Vagina (tissue), 2 donors: ENCODE measurements around the gene NRG2. TPM values are rescaled to one million over a fixed set of nuclear protein-coding genes. Genes with fewer than 3 reads are reported as not detected.

Experiments used
- DNase-seq, 2 donors: peaks; one replicate each; pipeline ENCODE4 v3.0.0-alpha.2; 2017; ENCODE audit errors: extremely low spot score in 2 of 2
- H3K27ac ChIP-seq: fragments of 200-600 bp; sonication (generic); one replicate; pipeline ENCODE4 v1.5.1; 2019
- H3K27me3 ChIP-seq: fragments of 200-600 bp; sonication (generic); one replicate; pipeline ENCODE4 v1.5.1; 2019
- H3K36me3 ChIP-seq, 2 donors: fragments of 200-600 bp; sonication (generic); one replicate each; pipeline ENCODE4 v1.5.1; 2017 to 2019
- H3K4me1 ChIP-seq: fragments of 200-600 bp; sonication (generic); one replicate; pipeline ENCODE4 v1.5.1; 2019
- H3K4me3 ChIP-seq, 2 donors: fragments of 200-600 bp; sonication (generic); 1 replicate in 1 of 2; 2 replicates in 1 of 2; pipeline ENCODE4 v1.5.1; 2016 to 2019
- H3K9me3 ChIP-seq: fragments of 200-600 bp; sonication (generic); one replicate; pipeline ENCODE4 v1.5.1; 2019
- POLR2A ChIP-seq, 2 donors: fragments of 450-650 bp; IDR thresholded peaks; one replicate each; pipeline ENCODE4 v1.6.1; 2017; ENCODE audit warnings: antibody characterized with exemption in 2 of 2, mild to moderate bottlenecking in 2 of 2, moderate library complexity in 2 of 2
- POLR2AphosphoS5 ChIP-seq, 2 donors: sonication (generic); formaldehyde crosslinking; IDR thresholded peaks; one replicate each; pipeline ENCODE4 v1.9.0; 2017; ENCODE audit warnings: antibody characterized with exemption in 2 of 2, mild to moderate bottlenecking in 2 of 2, low read depth in 1 of 2; ENCODE audit not compliant: insufficient read depth in 1 of 2
- intact Hi-C: fragments of 100-400 bp; cut with DNase I; formaldehyde crosslinking; loops from one replicate; pipeline ENCODE4 v1.15.1; 2023
- total RNA-seq: library from RNA; depleted of rRNA; stranded (reverse); fragments of >200 nt; gene quantifications from one replicate; pipeline ENCODE4 v1.2.3, GENCODE V29; 2016
- TF ChIP-seq, protein P1 (sequence below), 3 experiments: fragments of 450-650 bp in 2 of 3; fragments of 200-600 bp in 1 of 3; sonication (generic) in 1 of 3; IDR thresholded peaks; one replicate each; pipeline ENCODE4 v1.5.1; 2017 to 2019; ENCODE audit warnings: antibody characterized with exemption in 3 of 3, mild to moderate bottlenecking in 2 of 3, moderate library complexity in 2 of 3

NRG2 gene
- total RNA-seq, 1 donor from 2014 or later = 5.2 TPM

GRCh38 chr5:140060816-140061215 lies 17.7 kb upstream of the NRG2 start:
- intact Hi-C loops = no loop called here
- no peaks in the 10 kb centered on the region for H3K9me3 ChIP-seq
- DNase-seq = no peak
- H3K36me3 ChIP-seq = no peaks in the 10 kb centered on the region
- TF ChIP-seq POLR2A (IDR thresholded peaks at IDR 0.05) (no peak), POLR2AphosphoS5 (IDR thresholded peaks at IDR 0.05; ENCODE audit: insufficient read depth in 1 of 2, low read depth in 1 of 2) (no peak)
- TF ChIP-seq, protein P1, sequence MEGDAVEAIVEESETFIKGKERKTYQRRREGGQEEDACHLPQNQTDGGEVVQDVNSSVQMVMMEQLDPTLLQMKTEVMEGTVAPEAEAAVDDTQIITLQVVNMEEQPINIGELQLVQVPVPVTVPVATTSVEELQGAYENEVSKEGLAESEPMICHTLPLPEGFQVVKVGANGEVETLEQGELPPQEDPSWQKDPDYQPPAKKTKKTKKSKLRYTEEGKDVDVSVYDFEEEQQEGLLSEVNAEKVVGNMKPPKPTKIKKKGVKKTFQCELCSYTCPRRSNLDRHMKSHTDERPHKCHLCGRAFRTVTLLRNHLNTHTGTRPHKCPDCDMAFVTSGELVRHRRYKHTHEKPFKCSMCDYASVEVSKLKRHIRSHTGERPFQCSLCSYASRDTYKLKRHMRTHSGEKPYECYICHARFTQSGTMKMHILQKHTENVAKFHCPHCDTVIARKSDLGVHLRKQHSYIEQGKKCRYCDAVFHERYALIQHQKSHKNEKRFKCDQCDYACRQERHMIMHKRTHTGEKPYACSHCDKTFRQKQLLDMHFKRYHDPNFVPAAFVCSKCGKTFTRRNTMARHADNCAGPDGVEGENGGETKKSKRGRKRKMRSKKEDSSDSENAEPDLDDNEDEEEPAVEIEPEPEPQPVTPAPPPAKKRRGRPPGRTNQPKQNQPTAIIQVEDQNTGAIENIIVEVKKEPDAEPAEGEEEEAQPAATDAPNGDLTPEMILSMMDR (IDR thresholded peaks at IDR 0.05) = no peak
- H3K4me1 ChIP-seq = no peaks in the 10 kb centered on the region
- H3K27me3 ChIP-seq = no peaks in the 10 kb centered on the region
- no peak overlapping the region for H3K4me3 ChIP-seq
- no peak overlapping the region for H3K27ac ChIP-seq

- TF ChIP-seq, protein P1 (IDR thresholded peaks at IDR 0.05) = no peak
- TF ChIP-seq POLR2A (IDR thresholded peaks at IDR 0.05) = no peak
- no peak for TF ChIP-seq POLR2AphosphoS5 (IDR thresholded peaks at IDR 0.05; ENCODE audit: insufficient read depth in 1 of 2, low read depth in 1 of 2)
- Histone ChIP-seq H3K36me3 (no peaks in the 10 kb centered on the region), H3K27ac (no peak overlapping the region), H3K9me3 (no peaks in the 10 kb centered on the region), H3K4me1 (no peaks in the 10 kb centered on the region), H3K4me3 (no peak overlapping the region), H3K27me3 (no peaks in the 10 kb centered on the region)
- DNase-seq = no peak
- intact Hi-C loops = no loop called here
Measured at GRCh38 chr5:140058212-140058932, 15.3 kb upstream of the NRG2 start.

DNA sequence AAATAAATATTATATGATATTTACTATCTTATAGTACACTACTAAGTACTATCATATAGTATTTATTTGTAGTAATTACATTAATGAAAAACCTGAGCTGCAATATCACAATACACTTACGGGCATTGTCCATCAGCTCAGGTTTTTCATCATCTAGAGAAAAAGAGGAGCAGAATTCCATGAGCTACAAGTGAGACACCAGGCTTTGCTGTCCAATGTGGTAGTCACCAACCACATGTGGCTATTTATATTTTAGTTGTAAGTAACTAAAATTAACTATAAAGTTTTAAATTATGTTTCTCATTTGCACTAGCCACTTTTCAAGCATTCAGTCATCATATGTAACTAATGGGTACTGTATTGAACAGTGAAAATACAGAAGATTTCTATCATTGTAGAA lies 13.8 kb upstream of the NRG2 start:
- Histone ChIP-seq H3K27me3 (no peaks in the 10 kb centered on the region), H3K9me3 (no peaks in the 10 kb centered on the region), H3K4me1 (no peaks in the 10 kb centered on the region), H3K27ac (no peak overlapping the region), H3K36me3 (no peaks in the 10 kb centered on the region), H3K4me3 (no peak overlapping the region)
- intact Hi-C loops = no loop called here
- TF ChIP-seq POLR2AphosphoS5 (IDR thresholded peaks at IDR 0.05; ENCODE audit: insufficient read depth in 1 of 2, low read depth in 1 of 2) (no peak), POLR2A (IDR thresholded peaks at IDR 0.05) (no peak)
- TF ChIP-seq, protein P1 (IDR thresholded peaks at IDR 0.05) = no peak
- DNase-seq = no peak

DNA sequence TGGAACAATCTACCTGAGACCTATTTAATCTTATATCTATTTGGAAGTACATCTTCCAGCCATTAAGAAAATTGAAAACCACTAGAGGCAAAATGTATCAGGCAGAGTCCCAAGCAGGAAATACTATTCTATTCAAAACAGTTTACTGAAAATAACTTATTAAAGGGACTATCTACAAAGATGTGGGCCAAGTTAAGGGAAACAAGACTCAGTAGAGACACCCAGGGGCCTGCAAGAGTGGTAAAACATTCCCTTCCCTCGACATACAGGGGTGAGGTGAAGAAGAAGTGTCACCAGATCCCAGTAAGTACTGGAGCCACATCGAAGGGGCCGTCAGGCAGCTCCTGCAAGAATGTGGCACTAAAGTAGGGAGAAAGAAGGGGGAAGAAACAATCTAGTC lies 12.1 kb upstream of the NRG2 start:
- Histone ChIP-seq H3K36me3 (no peaks in the 10 kb centered on the region), H3K4me3 (no peak overlapping the region), H3K4me1 (no peaks in the 10 kb centered on the region), H3K27me3 (no peaks in the 10 kb centered on the region), H3K9me3 (no peaks in the 10 kb centered on the region), H3K27ac (no peak overlapping the region)
- DNase-seq = no peak
- TF ChIP-seq POLR2AphosphoS5 (IDR thresholded peaks at IDR 0.05; ENCODE audit: insufficient read depth in 1 of 2, low read depth in 1 of 2) (no peak), POLR2A (IDR thresholded peaks at IDR 0.05) (no peak)
- TF ChIP-seq, protein P1 (IDR thresholded peaks at IDR 0.05) = no peak
- intact Hi-C loops = no loop called here

GRCh38 chr5:140054086-140054689 lies 11.1 kb upstream of the NRG2 start:
- no peak overlapping the region for H3K27ac ChIP-seq
- no peaks in the 10 kb centered on the region for H3K4me1 ChIP-seq
- no peaks in the 10 kb centered on the region for H3K9me3 ChIP-seq
- intact Hi-C loops = no loop called here
- H3K27me3 ChIP-seq = no peaks in the 10 kb centered on the region
- DNase-seq = no peak
- H3K36me3 ChIP-seq = no peaks in the 10 kb centered on the region
- TF ChIP-seq POLR2AphosphoS5 (IDR thresholded peaks at IDR 0.05; ENCODE audit: insufficient read depth in 1 of 2, low read depth in 1 of 2) = peak in 1 of 2 donors; percentile 19
- TF ChIP-seq, protein P1 (IDR thresholded peaks at IDR 0.05) = no peak
- no peak overlapping the region for H3K4me3 ChIP-seq
